K562 (cell line): ENCODE data around the gene CCPG1.

Source experiments
- CEBPZ ChIP-seq: fragments of 150-350 bp; IDR thresholded peaks from 2 replicates; pipeline ENCODE4 v1.6.1; 2014; ENCODE audit warnings: low read depth, mild to moderate bottlenecking, low read length, borderline replicate concordance
- ELK1 ChIP-seq: sonication (generic); formaldehyde crosslinking; IDR thresholded peaks from 2 replicates; pipeline ENCODE4 v1.8.1; 2022; ENCODE audit warnings: missing genetic modification reagents

- no peak for TF ChIP-seq CEBPZ
- no peak for TF ChIP-seq ELK1 (CRISPR knock-in tag)
Measured at GRCh38 chr15:55389264-55389607, 18.9 kb downstream of the CCPG1 start.
